OCI-LY7 (cell line): Measurements from ENCODE around the gene TBATA. TPM values are rescaled to one million over a fixed set of nuclear protein-coding genes. Genes with fewer than 3 reads are reported as not detected.

Source experiments
- BruUV-seq: library from RNA; stranded (reverse); fragments of 400-500 nt; replicated peaks from 2 replicates; lab custom pipeline; 2021; lab: Mats Ljungman, UMichigan
- CTCF ChIA-PET: fragments of 300-600 bp; sonication (Branson Sonifier 250); formaldehyde crosslinking; loops from one replicate; lab custom pipeline; 2022; ENCODE audit warnings: antibody characterized with exemption; ENCODE audit not compliant: unreplicated experiment; lab: Charles Lee
- POLR2A ChIA-PET: fragments of 300-600 bp; sonication (Branson Sonifier 250); formaldehyde crosslinking; loops from one replicate; lab custom pipeline; 2022; ENCODE audit warnings: antibody characterized with exemption; lab: Charles Lee
- DNase-seq: peaks from one replicate; pipeline ENCODE4 v3.0.0-alpha.2; 2015; ENCODE audit warnings: low spot score
- H2AFZ ChIP-seq: fragments of 200-600 bp; sonication (generic), shearing (Covaris generic); 2 replicates; pipeline ENCODE4 v1.6.1; 2014; ENCODE audit warnings: mild to moderate bottlenecking, antibody characterized with exemption, low read length, moderate library complexity
- H3K27ac ChIP-seq: fragments of 200-600 bp; sonication (generic); 2 replicates; pipeline ENCODE4 v1.5.1; 2014; ENCODE audit warnings: mixed run types, low read depth, mild to moderate bottlenecking, moderate library complexity, low read length, inconsistent platforms; ENCODE audit not compliant: poor library complexity, severe bottlenecking
- H3K36me3 ChIP-seq: fragments of 200-600 bp; sonication (generic); 2 replicates; pipeline ENCODE4 v1.6.1; 2014; ENCODE audit warnings: mild to moderate bottlenecking, antibody characterized with exemption, low read length, moderate library complexity, mixed read lengths; ENCODE audit not compliant: insufficient read depth
- H3K4me1 ChIP-seq: fragments of 200-600 bp; sonication (generic); 2 replicates; pipeline ENCODE4 v1.5.1; 2014; ENCODE audit warnings: mild to moderate bottlenecking, low read length; ENCODE audit not compliant: insufficient read depth, poor library complexity, severe bottlenecking
- H3K4me2 ChIP-seq: fragments of 200-600 bp; sonication (generic); 2 replicates; pipeline ENCODE4 v1.6.1; 2014; ENCODE audit warnings: mild to moderate bottlenecking, low read length
- H3K4me3 ChIP-seq: fragments of 200-600 bp; sonication (generic); 2 replicates; pipeline ENCODE4 v1.5.1; 2014; ENCODE audit warnings: mild to moderate bottlenecking, low read depth, low read length; ENCODE audit not compliant: poor library complexity, severe bottlenecking
- H3K79me2 ChIP-seq: fragments of 200-600 bp; sonication (generic); 2 replicates; pipeline ENCODE4 v1.6.1; 2016; ENCODE audit warnings: low read depth, mild to moderate bottlenecking, low read length, moderate library complexity, mixed read lengths; ENCODE audit not compliant: insufficient read depth
- H3K9me2 ChIP-seq: fragments of 200-600 bp; sonication (generic); 2 replicates; pipeline ENCODE4 v1.6.1; 2016; ENCODE audit warnings: mild to moderate bottlenecking, low read length, mixed read lengths; ENCODE audit not compliant: insufficient read depth
- H3K9me3 ChIP-seq: fragments of 200-600 bp; sonication (generic); 2 replicates; pipeline ENCODE4 v1.6.1; 2014; ENCODE audit warnings: mild to moderate bottlenecking, mixed run types, low read length, mixed read lengths
- H4K20me1 ChIP-seq: fragments of 200-600 bp; sonication (generic); 2 replicates; pipeline ENCODE4 v1.6.1; 2014; ENCODE audit warnings: mild to moderate bottlenecking, antibody characterized with exemption, low read length, moderate library complexity, mixed read lengths; ENCODE audit not compliant: insufficient read depth
- EZH2phosphoT487 ChIP-seq: fragments of 200-600 bp; sonication (generic); IDR thresholded peaks from 2 replicates; pipeline ENCODE4 v1.6.1; 2018; ENCODE audit warnings: low read depth, borderline replicate concordance, mild to moderate bottlenecking, mixed run types, antibody characterized with exemption, low read length, moderate library complexity, mixed read lengths
- intact Hi-C: fragments of 100-400 bp; cut with micrococcal nuclease; formaldehyde crosslinking; loops from one replicate; pipeline ENCODE4 v1.10.0; 2022; ENCODE audit not compliant: unreplicated experiment
- small RNA-seq: library from RNA; depleted of rRNA; stranded (forward); fragments of <200 nt; gene quantifications from one replicate; pipeline ENCODE3, GENCODE V24; 2014
- total RNA-seq, 2 experiments: library from RNA; depleted of rRNA in 1 of 2; stranded (reverse); fragments of >200 nt in 1 of 2; shearing (Covaris generic) in 1 of 2; gene quantifications; 2 replicates each; pipeline ENCODE4 v1.2.3, GENCODE V29; 2014 to 2022

The TBATA gene
- total RNA-seq, 2 experiments from 2014 or later = not detected

DNA sequence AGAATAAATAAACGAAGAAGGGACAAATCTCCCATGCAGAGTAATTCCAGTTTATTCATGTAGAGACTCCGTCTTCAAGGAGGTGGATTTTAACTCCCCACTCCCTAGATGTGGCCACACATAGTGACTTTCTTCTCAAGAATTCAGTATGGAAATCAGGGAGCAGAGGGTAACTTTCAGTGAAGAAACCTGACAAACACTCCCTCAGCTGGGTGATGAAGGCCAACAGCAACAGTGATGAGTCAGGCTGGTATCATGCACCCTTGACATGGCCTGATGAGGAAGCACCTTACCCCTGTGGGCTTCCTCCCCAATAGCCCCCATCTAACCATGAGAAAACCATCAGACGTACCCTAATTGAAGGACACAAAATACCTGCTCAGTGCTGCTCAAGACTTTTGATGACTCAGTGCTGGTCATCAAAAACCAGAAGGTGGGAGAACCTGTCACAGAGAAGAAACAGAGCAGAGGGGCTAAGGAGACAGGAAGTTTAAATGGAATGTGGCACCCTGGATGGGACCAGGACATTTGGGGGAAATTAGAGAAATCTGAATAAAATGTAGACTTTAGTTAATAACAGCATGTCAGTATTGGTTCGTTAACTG lies 62.3 kb downstream of the TBATA start:
- Histone ChIP-seq H3K9me2 (no peaks in the 10 kb centered on the region), H3K4me1 (no peaks in the 10 kb centered on the region), H3K27ac (no peak overlapping the region), H3K36me3 (no peaks in the 10 kb centered on the region), H2AFZ (no peak overlapping the region), H3K4me2 (no peak overlapping the region), H3K9me3 (no peaks in the 10 kb centered on the region), H4K20me1 (no peaks in the 10 kb centered on the region), H3K4me3 (no peak overlapping the region), H3K79me2 (no peaks in the 10 kb centered on the region)
- BruUV-seq = no TSS peak
- no peak for TF ChIP-seq EZH2phosphoT487
- intact Hi-C loops = no loop called here
- CTCF ChIA-PET = no interaction called here
- no peak for DNase-seq
- POLR2A ChIA-PET = no interaction called here

Small RNA genes within 50 kb of the gene (small RNA-seq; reads per million reads assigned to genes)
- gene RPS26P40 = not detected

Other genes starting within 250 kb of the TBATA start
- gene PRF1, start 182.6 kb downstream of the TBATA start, total RNA-seq (2014; rRNA removed; shearing (Covaris generic)) = 4.6 and 7.0 TPM in 2 replicates
- 5.8 and 6.3 TPM in 2 replicates for gene PRF1, start 182.6 kb downstream of the TBATA start, total RNA-seq (2022)
- gene ADAMTS14, start 112.9 kb downstream of the TBATA start, total RNA-seq (2014; rRNA removed; shearing (Covaris generic)) = 0.03 and 0.10 TPM in 2 replicates
- 0.11 TPM in 1 of 2 replicates, not detected in the other for gene ADAMTS14, start 112.9 kb downstream of the TBATA start, total RNA-seq (2022)
- 11.7 and 14.2 TPM in 2 replicates for gene SGPL1, start 30.6 kb upstream of the TBATA start, total RNA-seq (2014; rRNA removed; shearing (Covaris generic))
- 23.4 and 25.1 TPM in 2 replicates for gene SGPL1, start 30.6 kb upstream of the TBATA start, total RNA-seq (2022)
- 4.9 and 7.9 TPM in 2 replicates for gene PCBD1, start 103.2 kb upstream of the TBATA start, total RNA-seq (2014; rRNA removed; shearing (Covaris generic))
- 20.7 and 25.4 TPM in 2 replicates for gene PCBD1, start 103.2 kb upstream of the TBATA start, total RNA-seq (2022)